NCI-H69 (cell line): ENCODE data around the gene DOCK9.
A peak's percentile ranks its signal among the peaks of the same experiment; 100 is the strongest.

Experiments used
- DNase-seq: peaks from one replicate; lab custom pipeline; 2025; lab: John Stamatoyannopoulos, UW

The DOCK9 gene

GRCh38 chr13:98796191-98796590, 181.7 kb downstream of the DOCK9 start:
- no peak for DNase-seq

- no peak for DNase-seq
Measured at GRCh38 chr13:98795220-98795619, 182.6 kb downstream of the DOCK9 start.

- no peak for DNase-seq
Measured at GRCh38 chr13:98794498-98794897, 183.4 kb downstream of the DOCK9 start.

GRCh38 chr13:98792785-98793495, 184.9 kb downstream of the DOCK9 start:
- no peak for DNase-seq

- DNase-seq, result no peak
Measured at GRCh38 chr13:98792321-98792720, 185.5 kb downstream of the DOCK9 start.

GRCh38 chr13:98791611-98792010, 186.3 kb downstream of the DOCK9 start:
- no peak for DNase-seq

- no peak for DNase-seq
Measured at GRCh38 chr13:98787996-98788395, 189.9 kb downstream of the DOCK9 start.

GRCh38 chr13:98787173-98787572, 190.7 kb downstream of the DOCK9 start:
- no peak for DNase-seq

GRCh38 chr13:98786023-98786422, 191.8 kb downstream of the DOCK9 start:
- DNase-seq, result no peak

GRCh38 chr13:98785405-98785804, 192.5 kb downstream of the DOCK9 start:
- DNase-seq, result no peak

- DNase-seq, result peak; percentile 8
Measured at GRCh38 chr13:98784666-98785065, 193.2 kb downstream of the DOCK9 start.

GRCh38 chr13:98783856-98784478, 193.9 kb downstream of the DOCK9 start:
- DNase-seq, result no peak

GRCh38 chr13:98782654-98783053, 195.2 kb downstream of the DOCK9 start:
- DNase-seq, result no peak

GRCh38 chr13:98781905-98782304, 196.0 kb downstream of the DOCK9 start:
- DNase-seq, result no peak

GRCh38 chr13:98781470-98781869, 196.4 kb downstream of the DOCK9 start:
- no peak for DNase-seq

GRCh38 chr13:98781045-98781444, 196.8 kb downstream of the DOCK9 start:
- no peak for DNase-seq

- DNase-seq, result no peak
Measured at GRCh38 chr13:98780451-98780850, 197.4 kb downstream of the DOCK9 start.

GRCh38 chr13:98779695-98780094, 198.2 kb downstream of the DOCK9 start:
- DNase-seq, result no peak

GRCh38 chr13:98778749-98779148, 199.1 kb downstream of the DOCK9 start:
- DNase-seq, result peak; percentile 34

GRCh38 chr13:98776644-98777043, 201.2 kb downstream of the DOCK9 start:
- DNase-seq, result no peak

- no peak for DNase-seq
Measured at GRCh38 chr13:98775844-98776598, 201.8 kb downstream of the DOCK9 start.

GRCh38 chr13:98775386-98775785, 202.5 kb downstream of the DOCK9 start:
- DNase-seq, result no peak

- DNase-seq, result no peak
Measured at GRCh38 chr13:98774776-98775175, 203.1 kb downstream of the DOCK9 start.
